Esophagus muscularis mucosa (tissue), 4 donors: ENCODE results near the gene MYO9B. TPM values are rescaled to one million over a fixed set of nuclear protein-coding genes. Genes with fewer than 3 reads are reported as not detected.
A peak's percentile ranks its signal among the peaks of the same experiment; 100 is the strongest.

ENCODE experiments used
- DNase-seq: peaks from one replicate; pipeline ENCODE4 v3.0.0-alpha.2; 2017; ENCODE audit errors: extremely low spot score
- H3K27ac ChIP-seq, 4 donors: fragments of 200-600 bp; sonication (generic); replicated peaks in 1 of 4; 1 replicate in 3 of 4; 2 replicates in 1 of 4; pipeline ENCODE4 v1.5.1; 2016 to 2019; ENCODE audit warnings: mild to moderate bottlenecking in 1 of 4
- H3K27me3 ChIP-seq, 4 donors: fragments of 200-600 bp; sonication (generic); one replicate each; pipeline versions ENCODE4 v1.5.1 to v1.6.0; 2016 to 2019
- H3K36me3 ChIP-seq, 4 donors: fragments of 200-600 bp; sonication (generic); one replicate each; pipeline ENCODE4 v1.5.1; 2016 to 2019
- H3K4me1 ChIP-seq, 4 donors: fragments of 200-600 bp; sonication (generic); one replicate each; pipeline ENCODE4 v1.5.1; 2016 to 2019
- H3K4me3 ChIP-seq, 4 donors: fragments of 200-600 bp; sonication (generic); 1 replicate in 2 of 4; 2 replicates in 2 of 4; pipeline ENCODE4 v1.5.1; 2016 to 2019; ENCODE audit warnings: mild to moderate bottlenecking in 4 of 4, moderate library complexity in 1 of 4
- H3K9me3 ChIP-seq, 4 donors: fragments of 200-600 bp; sonication (generic); 1 replicate in 3 of 4; 2 replicates in 1 of 4; pipeline ENCODE4 v1.5.1; 2016 to 2019
- CTCF ChIP-seq, 3 experiments: fragments of 200-600 bp in 2 of 3; fragments of 450-650 bp in 1 of 3; sonication (generic) in 2 of 3; IDR thresholded peaks; one replicate each; pipeline ENCODE4 v1.5.1; 2017 to 2019; ENCODE audit warnings: antibody characterized with exemption in 3 of 3, mild to moderate bottlenecking in 2 of 3, moderate library complexity in 1 of 3
- EP300 ChIP-seq: sonication (generic); formaldehyde crosslinking; IDR thresholded peaks from one replicate; pipeline ENCODE4 v1.6.1; 2017; ENCODE audit warnings: antibody characterized with exemption
- POLR2A ChIP-seq: fragments of 450-650 bp; IDR thresholded peaks from one replicate; pipeline ENCODE4 v1.6.1; 2017; ENCODE audit warnings: antibody characterized with exemption, moderate library complexity, mild to moderate bottlenecking, low read depth
- POLR2AphosphoS5 ChIP-seq, 2 donors: sonication (generic); formaldehyde crosslinking; IDR thresholded peaks; one replicate each; pipeline ENCODE4 v1.6.1; 2017; ENCODE audit warnings: antibody characterized with exemption in 2 of 2
- WGBS: methylation state at CpG from one replicate; pipeline ENCODE4 v1.1.5; 2018; 5-methylcytosine and 5-hydroxymethylcytosine counted together
- intact Hi-C: fragments of 100-400 bp; cut with DNase I; formaldehyde crosslinking; loops from one replicate; pipeline ENCODE4 v1.15.1; 2023
- total RNA-seq, 4 donors: library from RNA; depleted of rRNA; stranded (reverse); fragments of >200 nt; gene quantifications; one replicate each; pipeline versions ENCODE4 v1.1.0 to v1.2.1, GENCODE V29; 2016

MYO9B gene
- total RNA-seq, result 10 to 100 TPM; 52.6 to 73.3 (median 57.7) TPM

- H3K27ac ChIP-seq, result peak within 1 kb of the TSS; percentile 84 to 91 (median 90)
- intact Hi-C loops, result loop anchor here (5.0 to 10.0 kb wide), 2 partner anchors 62 to 140 kb away; partner anchors contain the start of gene USE1
- TF ChIP-seq POLR2A (no peak), POLR2AphosphoS5 (IDR thresholded peaks at IDR 0.05) (peak; percentile 82 to 89)
- H3K4me3 ChIP-seq, result peak within 1 kb of the TSS; percentile 59 to 82 (median 72)
- H3K36me3 ChIP-seq, result peaks cover 0 to 19% (median 8%) of the 10 kb centered on the region in 4 donors
- H3K4me1 ChIP-seq, result peaks cover 42 to 63% (median 55%) of the 10 kb centered on the region in 4 donors
- DNase-seq, result peak; percentile 99
- no peaks in the 10 kb centered on the region for H3K9me3 ChIP-seq
- no peaks in the 10 kb centered on the region for H3K27me3 ChIP-seq
- 0% methylated on average over 42 of the region's 103 CpGs for WGBS
These were observed at the start of gene MYO9B, which contains the start of gene HAUS8 for GRCh38 chr19:17075035-17075863. TSS of gene MYO9B (plus strand) at chr19:17075777. CDS start at chr19:17101718, 25,941 bp downstream. TSS of gene HAUS8 (minus strand) at chr19:17075452. CDS start at chr19:17075422, 30 bp downstream.

- H3K4me3 ChIP-seq, result peak overlapping the region; percentile 28 to 34 (median 32)
- DNase-seq, result no peak
- peaks cover 0 to 83% (median 28%) of the 10 kb centered on the region in 4 donors for H3K27me3 ChIP-seq
These were observed 49.5 kb upstream of the MYO9B start for GRCh38 chr19:17025991-17026658.

GRCh38 chr19:17026706-17027534, 48.7 kb upstream of the MYO9B start, which contains the start of gene CPAMD8:
TSS of gene CPAMD8 (minus strand) at chr19:17026810. CDS start at chr19:17026642, 168 bp downstream.
- TF ChIP-seq POLR2A (no peak), EP300 (no peak), CTCF (IDR thresholded peaks at IDR 0.05) (no peak), POLR2AphosphoS5 (IDR thresholded peaks at IDR 0.05) (no peak)
- H3K9me3 ChIP-seq, result peaks cover 0 to 29% (median 21%) of the 10 kb centered on the region in 4 donors
- peak within 1 kb of the TSS; percentile 28 to 34 (median 32) for H3K4me3 ChIP-seq
- DNase-seq, result no peak
- no peak within 1 kb of the TSS for H3K27ac ChIP-seq
- peaks cover 0 to 86% (median 28%) of the 10 kb centered on the region in 4 donors for H3K27me3 ChIP-seq
- 13% methylated on average over 5 of the region's 67 CpGs for WGBS
- H3K4me1 ChIP-seq, result peaks cover 1 to 18% (median 9%) of the 10 kb centered on the region in 4 donors
- no peaks in the 10 kb centered on the region for H3K36me3 ChIP-seq
- intact Hi-C loops, result no loop called here

More at GRCh38 chr19:17025991-17026658, 49.5 kb upstream of the MYO9B start:
- Histone ChIP-seq H3K27ac (no peak overlapping the region), H3K4me1 (peaks cover 3 to 18% (median 9%) of the 10 kb centered on the region in 4 donors), H3K9me3 (peaks cover 0 to 29% (median 21%) of the 10 kb centered on the region in 4 donors), H3K36me3 (no peaks in the 10 kb centered on the region)
- intact Hi-C loops, result no loop called here
- TF ChIP-seq EP300, result no peak
- TF ChIP-seq POLR2AphosphoS5 (IDR thresholded peaks at IDR 0.05), result no peak
- no peak for TF ChIP-seq POLR2A
- TF ChIP-seq CTCF (IDR thresholded peaks at IDR 0.05), result no peak
- WGBS, result 2% methylated on average over 26 of the region's 40 CpGs

- Histone ChIP-seq H3K9me3 (peaks cover 0 to 24% (median 21%) of the 10 kb centered on the region in 4 donors), H3K4me3 (no peak overlapping the region), H3K27ac (no peak overlapping the region), H3K27me3 (peaks cover 0 to 80% (median 28%) of the 10 kb centered on the region in 4 donors), H3K36me3 (no peaks in the 10 kb centered on the region), H3K4me1 (peaks cover 0 to 18% (median 9%) of the 10 kb centered on the region in 4 donors)
- 53% methylated on average over 7 of the region's 7 CpGs for WGBS
- intact Hi-C loops, result no loop called here
- no peak for DNase-seq
- TF ChIP-seq POLR2A, result no peak
- no peak for TF ChIP-seq CTCF (IDR thresholded peaks at IDR 0.05)
- no peak for TF ChIP-seq EP300
- TF ChIP-seq POLR2AphosphoS5 (IDR thresholded peaks at IDR 0.05), result no peak
These were observed 48.0 kb upstream of the MYO9B start for GRCh38 chr19:17027535-17027975.
